Measurements from ENCODE around the gene RTKN2. TPM values are rescaled to one million over a fixed set of nuclear protein-coding genes. Genes with fewer than 3 reads are reported as not detected.
"Not testable (repeated sequence)": the region's sequence is repeated elsewhere in the genome, so short reads cannot be mapped to it uniquely, and the experiment has no call there.

The RTKN2 gene
- total and polyA plus RNA-seq, 10 of the 15 experiments (the other 5 are each of a cell fraction or from before 2014, with no cell fraction given): 0.10 TPM; not detected in 9

- H3K36me3 ChIP-seq (ENCODE audit: control insufficient read depth in 2 of 2, insufficient read depth in 2 of 2, low read length in 1 of 2); H3K4me3 ChIP-seq; FAIRE-seq; H4K20me1 ChIP-seq (ENCODE audit: control insufficient read depth, insufficient read depth); H3K9ac ChIP-seq (ENCODE audit: control insufficient read depth, insufficient read depth, low read length); H3K79me2 ChIP-seq (ENCODE audit: control insufficient read depth, insufficient read depth, low read length); H3K4me2 ChIP-seq (ENCODE audit: control insufficient read depth, insufficient read depth); H3K27me3 ChIP-seq (replicated peaks in 1 of 2; ENCODE audit: control insufficient read depth in 2 of 2, insufficient read depth in 2 of 2, low read length in 1 of 2); POLR2A ChIA-PET; DNase-seq (ENCODE audit: low read depth, low spot score); ATAC-seq; H2AFZ ChIP-seq (ENCODE audit: control insufficient read depth, low read depth, low read length); H3K27ac ChIP-seq (ENCODE audit: control insufficient read depth, insufficient read depth); H3K9me3 ChIP-seq (replicated peaks; ENCODE audit: control insufficient read depth, insufficient read depth, low read length); in situ Hi-C loops (cut with MboI); intact Hi-C loops (cut with micrococcal nuclease; ENCODE audit: unreplicated experiment); H3K4me1 ChIP-seq (ENCODE audit: control insufficient read depth, insufficient read depth, low read length); BruUV-seq (replicated peaks): not testable (repeated sequence)
- CTCF ChIA-PET: interaction anchor here (0.5 kb wide), 1 partner anchor 98 kb away, joined by 3 read pairs; no protein-coding TSS in a partner anchor
- RAD21 ChIA-PET (ENCODE audit: unreplicated experiment): interaction anchor here (0.7 kb wide), 1 partner anchor 302 kb away, joined by 3 read pairs; no protein-coding TSS in a partner anchor
- 77% methylated on average over 24 of the region's 24 CpGs for WGBS (ENCODE audit: insufficient coverage, insufficient replicate concordance, low lambda C conversion rate, missing lambda C conversion rate)
- SMC1A ChIA-PET (ENCODE audit: uncharacterized antibody, unreplicated experiment): interaction anchor here (0.6 kb wide), 1 partner anchor 36 kb away, joined by 3 read pairs; no protein-coding TSS in a partner anchor
Measured at GRCh38 chr10:62281348-62281747, 12.7 kb upstream of the RTKN2 start.

- H3K79me2 ChIP-seq (ENCODE audit: control insufficient read depth, insufficient read depth, low read length); SMC1A ChIA-PET (ENCODE audit: uncharacterized antibody, unreplicated experiment); CTCF ChIA-PET; H3K36me3 ChIP-seq (ENCODE audit: control insufficient read depth in 2 of 2, insufficient read depth in 2 of 2, low read length in 1 of 2); POLR2A ChIA-PET; H3K4me3 ChIP-seq; H2AFZ ChIP-seq (ENCODE audit: control insufficient read depth, low read depth, low read length); FAIRE-seq; intact Hi-C loops (cut with micrococcal nuclease; ENCODE audit: unreplicated experiment); H3K27me3 ChIP-seq (replicated peaks in 1 of 2; ENCODE audit: control insufficient read depth in 2 of 2, insufficient read depth in 2 of 2, low read length in 1 of 2); H3K27ac ChIP-seq (ENCODE audit: control insufficient read depth, insufficient read depth); ATAC-seq; DNase-seq (ENCODE audit: low read depth, low spot score); H3K9me3 ChIP-seq (replicated peaks; ENCODE audit: control insufficient read depth, insufficient read depth, low read length); H4K20me1 ChIP-seq (ENCODE audit: control insufficient read depth, insufficient read depth); H3K9ac ChIP-seq (ENCODE audit: control insufficient read depth, insufficient read depth, low read length); BruUV-seq (replicated peaks); H3K4me2 ChIP-seq (ENCODE audit: control insufficient read depth, insufficient read depth); RAD21 ChIA-PET (ENCODE audit: unreplicated experiment); in situ Hi-C loops (cut with MboI); H3K4me1 ChIP-seq (ENCODE audit: control insufficient read depth, insufficient read depth, low read length): not testable (repeated sequence)
- WGBS (ENCODE audit: insufficient coverage, insufficient replicate concordance, low lambda C conversion rate, missing lambda C conversion rate): 68% methylated on average over 20 of the region's 28 CpGs
Measured at GRCh38 chr10:62280392-62280791, 11.7 kb upstream of the RTKN2 start.
